ENCODE data around the gene KRTAP2-3. TPM values are rescaled to one million over a fixed set of nuclear protein-coding genes. Genes with fewer than 3 reads are reported as not detected.
"Not testable (repeated sequence)": the region's sequence is repeated elsewhere in the genome, so short reads cannot be mapped to it uniquely, and the experiment has no call there.

Gene KRTAP2-3
- total RNA-seq, 1 experiment from 2014 or later: 6.3 TPM

DNA sequence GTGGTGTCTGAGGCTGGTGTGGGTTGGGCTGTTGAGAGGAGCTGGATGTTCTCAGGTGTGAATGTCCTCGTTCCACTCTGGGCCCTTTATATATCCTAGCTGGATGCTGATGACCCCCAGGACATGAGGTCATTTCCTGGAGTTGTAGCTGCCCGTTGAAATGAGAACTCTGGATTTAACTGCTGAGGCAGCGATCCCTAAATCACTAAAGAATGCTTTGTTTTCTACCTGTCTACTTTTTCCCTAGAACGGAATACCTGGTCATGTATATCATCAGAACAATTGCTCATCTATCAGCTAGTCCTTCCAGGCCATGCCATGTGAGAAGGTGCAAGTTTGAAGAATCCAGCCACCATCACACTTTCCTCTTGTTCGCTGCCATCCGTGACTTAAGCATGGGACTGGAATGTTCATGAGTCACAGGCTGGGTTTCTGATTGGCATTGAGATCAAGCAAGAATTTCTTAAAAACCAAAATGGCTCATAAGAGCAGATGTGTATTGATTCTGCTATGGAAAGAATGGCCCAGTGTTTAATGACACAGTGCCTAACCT lies at the start of gene KRTAP2-3 (continued):
- TF ChIP-seq REST (IDR thresholded peaks at IDR 0.05; ENCODE audit: low read depth): no peak

- CTCF ChIA-PET; H3K9ac ChIP-seq (ENCODE audit: low read length); H3K27ac ChIP-seq (ENCODE audit: low read depth, low read length); H3K9me2 ChIP-seq (ENCODE audit: insufficient read depth); H3K27me3 ChIP-seq (ENCODE audit: insufficient read depth, low read length); H3K79me2 ChIP-seq (ENCODE audit: insufficient read depth, low read length); RAD21 ChIA-PET (ENCODE audit: low non-redundant PET in 1 of 2, low total read pairs in 2 of 2, uncharacterized antibody in 2 of 2, unreplicated experiment in 2 of 2); DNase-seq (ENCODE audit: low read depth, low spot score); BruUV-seq (replicated peaks); ATAC-seq; H4K20me1 ChIP-seq (ENCODE audit: insufficient read depth); H3K4me3 ChIP-seq (replicated peaks in 1 of 2; ENCODE audit: low read depth in 1 of 2, low read length in 2 of 2); intact Hi-C loops (cut with micrococcal nuclease); POLR2A ChIA-PET; H3K4me2 ChIP-seq (ENCODE audit: low read length): not testable (repeated sequence)
- Histone ChIP-seq H3K4me1 (ENCODE audit: control insufficient read depth in 1 of 2, insufficient read depth in 2 of 2, low read length in 2 of 2) (peaks cover 10 to 27% of the 10 kb centered on the region in 2 experiments), H2AFZ (ENCODE audit: low read depth, low read length, poor library complexity, severe bottlenecking) (peak overlapping the region; percentile 22), H3K9me3 (ENCODE audit: control insufficient read depth in 1 of 2, insufficient read depth in 1 of 2, low read depth in 1 of 2, low read length in 2 of 2) (peaks cover 4 to 21% of the 10 kb centered on the region in 2 experiments; a peak in 3 of 4 replicates), H3K36me3 (ENCODE audit: control insufficient read depth in 1 of 2, insufficient read depth in 2 of 2, low read length in 2 of 2) (peaks cover 0 to 23% of the 10 kb centered on the region in 2 experiments; a peak in 2 of 4 replicates)
These were observed 48.9 kb upstream of the KRTAP2-3 start for GRCh38 chr17:41108728-41109386.

All from HCT116 (cell line).